ENCODE results near the gene TMEM170A. TPM values are rescaled to one million over a fixed set of nuclear protein-coding genes. Genes with fewer than 3 reads are reported as not detected.
A peak's percentile ranks its signal among the peaks of the same experiment; 100 is the strongest.

Gene TMEM170A
- total and polyA plus RNA-seq, 2 of the 13 experiments (the other 11 are each of a cell fraction or from before 2014, with no cell fraction given) = 35.7 to 39.7 TPM

DNA sequence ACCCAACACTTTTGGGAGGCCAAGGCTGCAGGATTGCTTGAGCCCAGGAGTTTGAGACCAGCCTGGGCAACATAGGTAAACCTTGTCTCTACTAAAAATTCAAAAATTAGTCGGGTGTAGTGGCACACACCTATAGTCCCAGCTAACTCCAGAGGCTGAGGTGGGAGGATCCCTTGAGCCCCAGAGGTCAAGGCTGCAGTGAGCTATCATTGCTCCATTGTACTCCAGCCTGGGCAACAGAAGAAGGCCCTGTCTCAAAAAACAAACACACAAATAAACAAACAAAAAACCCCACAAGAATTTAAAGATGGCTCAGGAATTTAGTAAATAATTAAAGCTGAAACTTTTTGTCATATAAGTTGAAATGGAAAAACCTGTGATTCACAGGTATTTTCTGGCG is 2.3 kb upstream of the TMEM170A start (continued):
- TF ChIP-seq, protein P1, sequence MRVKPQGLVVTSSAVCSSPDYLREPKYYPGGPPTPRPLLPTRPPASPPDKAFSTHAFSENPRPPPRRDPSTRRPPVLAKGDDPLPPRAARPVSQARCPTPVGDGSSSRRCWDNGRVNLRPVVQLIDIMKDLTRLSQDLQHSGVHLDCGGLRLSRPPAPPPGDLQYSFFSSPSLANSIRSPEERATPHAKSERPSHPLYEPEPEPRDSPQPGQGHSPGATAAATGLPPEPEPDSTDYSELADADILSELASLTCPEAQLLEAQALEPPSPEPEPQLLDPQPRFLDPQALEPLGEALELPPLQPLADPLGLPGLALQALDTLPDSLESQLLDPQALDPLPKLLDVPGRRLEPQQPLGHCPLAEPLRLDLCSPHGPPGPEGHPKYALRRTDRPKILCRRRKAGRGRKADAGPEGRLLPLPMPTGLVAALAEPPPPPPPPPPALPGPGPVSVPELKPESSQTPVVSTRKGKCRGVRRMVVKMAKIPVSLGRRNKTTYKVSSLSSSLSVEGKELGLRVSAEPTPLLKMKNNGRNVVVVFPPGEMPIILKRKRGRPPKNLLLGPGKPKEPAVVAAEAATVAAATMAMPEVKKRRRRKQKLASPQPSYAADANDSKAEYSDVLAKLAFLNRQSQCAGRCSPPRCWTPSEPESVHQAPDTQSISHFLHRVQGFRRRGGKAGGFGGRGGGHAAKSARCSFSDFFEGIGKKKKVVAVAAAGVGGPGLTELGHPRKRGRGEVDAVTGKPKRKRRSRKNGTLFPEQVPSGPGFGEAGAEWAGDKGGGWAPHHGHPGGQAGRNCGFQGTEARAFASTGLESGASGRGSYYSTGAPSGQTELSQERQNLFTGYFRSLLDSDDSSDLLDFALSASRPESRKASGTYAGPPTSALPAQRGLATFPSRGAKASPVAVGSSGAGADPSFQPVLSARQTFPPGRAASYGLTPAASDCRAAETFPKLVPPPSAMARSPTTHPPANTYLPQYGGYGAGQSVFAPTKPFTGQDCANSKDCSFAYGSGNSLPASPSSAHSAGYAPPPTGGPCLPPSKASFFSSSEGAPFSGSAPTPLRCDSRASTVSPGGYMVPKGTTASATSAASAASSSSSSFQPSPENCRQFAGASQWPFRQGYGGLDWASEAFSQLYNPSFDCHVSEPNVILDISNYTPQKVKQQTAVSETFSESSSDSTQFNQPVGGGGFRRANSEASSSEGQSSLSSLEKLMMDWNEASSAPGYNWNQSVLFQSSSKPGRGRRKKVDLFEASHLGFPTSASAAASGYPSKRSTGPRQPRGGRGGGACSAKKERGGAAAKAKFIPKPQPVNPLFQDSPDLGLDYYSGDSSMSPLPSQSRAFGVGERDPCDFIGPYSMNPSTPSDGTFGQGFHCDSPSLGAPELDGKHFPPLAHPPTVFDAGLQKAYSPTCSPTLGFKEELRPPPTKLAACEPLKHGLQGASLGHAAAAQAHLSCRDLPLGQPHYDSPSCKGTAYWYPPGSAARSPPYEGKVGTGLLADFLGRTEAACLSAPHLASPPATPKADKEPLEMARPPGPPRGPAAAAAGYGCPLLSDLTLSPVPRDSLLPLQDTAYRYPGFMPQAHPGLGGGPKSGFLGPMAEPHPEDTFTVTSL (CRISPR knock-in tag; IDR thresholded peaks at IDR 0.05; ENCODE audit: borderline replicate concordance) = 0 out of 2 replicates have a peak, but pooled peaks have one; percentile 29
- peak; percentile 64; the same call in 1 of the 2 replicates for TF ChIP-seq NR2F2 (IDR thresholded peaks at IDR 0.05; ENCODE audit: borderline replicate concordance, low read depth)
- no peak for TF ChIP-seq ZNF383 (CRISPR knock-in tag; IDR thresholded peaks at IDR 0.05; ENCODE audit: borderline replicate concordance)
- TF ChIP-seq, protein P2, sequence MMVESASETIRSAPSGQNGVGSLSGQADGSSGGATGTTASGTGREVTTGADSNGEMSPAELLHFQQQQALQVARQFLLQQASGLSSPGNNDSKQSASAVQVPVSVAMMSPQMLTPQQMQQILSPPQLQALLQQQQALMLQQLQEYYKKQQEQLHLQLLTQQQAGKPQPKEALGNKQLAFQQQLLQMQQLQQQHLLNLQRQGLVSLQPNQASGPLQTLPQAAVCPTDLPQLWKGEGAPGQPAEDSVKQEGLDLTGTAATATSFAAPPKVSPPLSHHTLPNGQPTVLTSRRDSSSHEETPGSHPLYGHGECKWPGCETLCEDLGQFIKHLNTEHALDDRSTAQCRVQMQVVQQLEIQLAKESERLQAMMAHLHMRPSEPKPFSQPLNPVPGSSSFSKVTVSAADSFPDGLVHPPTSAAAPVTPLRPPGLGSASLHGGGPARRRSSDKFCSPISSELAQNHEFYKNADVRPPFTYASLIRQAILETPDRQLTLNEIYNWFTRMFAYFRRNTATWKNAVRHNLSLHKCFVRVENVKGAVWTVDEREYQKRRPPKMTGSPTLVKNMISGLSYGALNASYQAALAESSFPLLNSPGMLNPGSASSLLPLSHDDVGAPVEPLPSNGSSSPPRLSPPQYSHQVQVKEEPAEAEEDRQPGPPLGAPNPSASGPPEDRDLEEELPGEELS (CRISPR knock-in tag; IDR thresholded peaks at IDR 0.05) = peak; percentile 86
- TF ChIP-seq ASH2L (IDR thresholded peaks at IDR 0.05; ENCODE audit: insufficient read length, low read depth, low read length) = peak; percentile 25
- peak; percentile 42; the same call in 1 of the 2 replicates for TF ChIP-seq SP5 (CRISPR knock-in tag; IDR thresholded peaks at IDR 0.05; ENCODE audit: borderline replicate concordance, low read depth)
- TF ChIP-seq FOXP1 (IDR thresholded peaks at IDR 0.05) = peak; percentile 82
- TF ChIP-seq FOXP1 (CRISPR knock-in tag; IDR thresholded peaks at IDR 0.05) = peak; percentile 79
- TF ChIP-seq NR2F1 (CRISPR knock-in tag; IDR thresholded peaks at IDR 0.05) = peak; percentile 65 to 74; a peak in 3 of 4 replicates
- TF ChIP-seq HOXA9 (CRISPR knock-in tag; IDR thresholded peaks at IDR 0.05; ENCODE audit: borderline replicate concordance) = no peak
- TF ChIP-seq EP300 (IDR thresholded peaks at IDR 0.05; ENCODE audit: low read depth in 2 of 2, low read length in 2 of 2) = peak in 1 of 2 experiments; percentile 24; a peak in 1 of 4 replicates
- no peak for TF ChIP-seq EP300 (CRISPR knock-in tag; IDR thresholded peaks at IDR 0.05; ENCODE audit: borderline replicate concordance)
- no peak for TF ChIP-seq SOX13 (IDR thresholded peaks at IDR 0.05)
- TF ChIP-seq SOX13 (CRISPR knock-in tag; conservative IDR thresholded peaks at IDR 0.05 in 1 of 2, IDR thresholded peaks at IDR 0.05 in 1 of 2) = peak in 1 of 2 experiments; percentile 66; a peak in 2 of 4 replicates
- peak; percentile 28; the same call in 1 of the 2 replicates for TF ChIP-seq SAP130 (CRISPR knock-in tag; IDR thresholded peaks at IDR 0.05; ENCODE audit: low read depth)
- 0 out of 2 replicates have a peak, but pooled peaks have one; percentile 7 for TF ChIP-seq CEBPB (IDR thresholded peaks at IDR 0.05; ENCODE audit: borderline replicate concordance, low read depth, low read length)
- TF ChIP-seq KLF13 (CRISPR knock-in tag; IDR thresholded peaks at IDR 0.05) = no peak
- TF ChIP-seq SOX5 (CRISPR knock-in tag; IDR thresholded peaks at IDR 0.05; ENCODE audit: borderline replicate concordance) = peak; percentile 52; the same call in 1 of the 2 replicates
- no peak for TF ChIP-seq MEF2D (CRISPR knock-in tag; IDR thresholded peaks at IDR 0.05)
- TF ChIP-seq NR2F6 (IDR thresholded peaks at IDR 0.05) = peak; percentile 83
- peak; percentile 90 for TF ChIP-seq NR2F6 (CRISPR knock-in tag; IDR thresholded peaks at IDR 0.05)
- TF ChIP-seq SOX6 (IDR thresholded peaks at IDR 0.05) = no peak
- TF ChIP-seq SOX6 (CRISPR knock-in tag; IDR thresholded peaks at IDR 0.05) = peak; percentile 62
- 0 out of 2 replicates have a peak, but pooled peaks have one; percentile 14 for TF ChIP-seq HMG20A (CRISPR knock-in tag; IDR thresholded peaks at IDR 0.05; ENCODE audit: borderline replicate concordance)
- peak; percentile 78 for TF ChIP-seq ZMYM3 (CRISPR knock-in tag; IDR thresholded peaks at IDR 0.05)
